ENCODE measurements around the gene NXN.
"Not testable (repeated sequence)": the region's sequence is repeated elsewhere in the genome, so short reads cannot be mapped to it uniquely, and the experiment has no call there.

NXN gene

GRCh38 chr17:859061-859823 lies 120.3 kb downstream of the NXN start:
- FAIRE-seq, result no peak

DNA sequence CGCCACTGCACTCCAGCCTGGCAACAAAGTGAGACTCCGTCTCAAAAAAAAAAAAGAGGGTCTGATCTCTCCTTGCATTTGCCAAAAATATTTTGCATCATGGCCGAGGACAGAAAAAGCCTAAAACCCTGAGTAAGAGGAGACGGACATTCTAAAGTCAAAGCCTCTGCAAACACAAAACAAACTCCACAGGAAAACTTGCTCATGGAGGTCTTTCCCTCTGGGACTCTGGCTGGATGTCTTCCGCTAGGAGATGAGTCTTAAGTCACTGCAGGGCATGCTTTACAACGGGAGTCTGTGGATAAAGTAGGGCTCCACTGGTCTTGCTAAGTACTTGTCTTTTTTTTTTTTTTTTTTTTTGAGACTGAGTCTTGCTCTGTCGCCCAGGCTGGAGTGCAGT lies 123.4 kb downstream of the NXN start:
- no peak for FAIRE-seq

DNA sequence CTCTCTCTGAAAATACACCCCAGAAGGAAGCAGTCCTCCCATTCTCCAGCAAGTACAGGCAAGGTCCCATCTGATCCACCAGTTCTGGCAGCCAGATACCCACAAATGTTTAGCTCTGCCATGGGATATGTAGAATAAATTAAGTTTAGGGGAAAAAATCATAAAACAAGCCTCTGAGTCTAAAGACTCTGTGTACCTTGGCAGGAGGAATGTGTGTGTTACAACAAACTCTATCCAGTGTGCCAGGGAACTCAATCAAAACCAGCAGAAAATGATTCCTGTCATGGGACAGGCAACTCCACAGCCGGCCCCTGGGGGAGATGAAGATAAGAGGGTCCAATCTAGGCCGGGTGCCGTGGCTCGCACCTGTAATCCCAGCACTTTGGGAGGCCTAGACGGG lies 124.0 kb downstream of the NXN start:
- FAIRE-seq, result no peak

DNA sequence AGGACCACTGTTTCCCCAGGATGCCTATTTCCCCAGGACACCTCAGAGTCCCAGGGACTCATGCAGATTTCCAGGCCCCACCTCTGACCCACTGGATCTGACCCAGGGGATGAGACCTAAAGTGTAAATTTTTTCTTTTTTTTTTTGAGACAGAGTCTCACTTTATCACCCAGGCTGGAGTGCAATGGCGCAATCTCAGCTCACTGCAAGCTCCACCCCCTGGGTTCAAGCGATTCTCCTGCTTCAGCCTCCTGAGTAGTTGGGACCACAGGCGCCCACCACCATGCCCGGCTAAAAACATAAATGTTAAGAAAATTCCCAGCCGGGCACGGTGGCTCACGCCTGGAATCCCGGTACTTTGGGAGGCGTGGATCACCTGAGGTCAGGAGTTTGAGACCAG lies 126.7 kb downstream of the NXN start:
- FAIRE-seq, result not testable (repeated sequence)

- FAIRE-seq, result no peak
Observed at GRCh38 chr17:852349-852748, 127.2 kb downstream of the NXN start.

- FAIRE-seq, result no peak
Observed at GRCh38 chr17:851924-852323, 127.7 kb downstream of the NXN start.

- FAIRE-seq, result no peak
Observed at GRCh38 chr17:850851-851763, 128.5 kb downstream of the NXN start.

GRCh38 chr17:850086-850850 lies 129.3 kb downstream of the NXN start:
- no peak for FAIRE-seq

GRCh38 chr17:848402-848801 lies 131.2 kb downstream of the NXN start:
- FAIRE-seq, result no peak

DNA sequence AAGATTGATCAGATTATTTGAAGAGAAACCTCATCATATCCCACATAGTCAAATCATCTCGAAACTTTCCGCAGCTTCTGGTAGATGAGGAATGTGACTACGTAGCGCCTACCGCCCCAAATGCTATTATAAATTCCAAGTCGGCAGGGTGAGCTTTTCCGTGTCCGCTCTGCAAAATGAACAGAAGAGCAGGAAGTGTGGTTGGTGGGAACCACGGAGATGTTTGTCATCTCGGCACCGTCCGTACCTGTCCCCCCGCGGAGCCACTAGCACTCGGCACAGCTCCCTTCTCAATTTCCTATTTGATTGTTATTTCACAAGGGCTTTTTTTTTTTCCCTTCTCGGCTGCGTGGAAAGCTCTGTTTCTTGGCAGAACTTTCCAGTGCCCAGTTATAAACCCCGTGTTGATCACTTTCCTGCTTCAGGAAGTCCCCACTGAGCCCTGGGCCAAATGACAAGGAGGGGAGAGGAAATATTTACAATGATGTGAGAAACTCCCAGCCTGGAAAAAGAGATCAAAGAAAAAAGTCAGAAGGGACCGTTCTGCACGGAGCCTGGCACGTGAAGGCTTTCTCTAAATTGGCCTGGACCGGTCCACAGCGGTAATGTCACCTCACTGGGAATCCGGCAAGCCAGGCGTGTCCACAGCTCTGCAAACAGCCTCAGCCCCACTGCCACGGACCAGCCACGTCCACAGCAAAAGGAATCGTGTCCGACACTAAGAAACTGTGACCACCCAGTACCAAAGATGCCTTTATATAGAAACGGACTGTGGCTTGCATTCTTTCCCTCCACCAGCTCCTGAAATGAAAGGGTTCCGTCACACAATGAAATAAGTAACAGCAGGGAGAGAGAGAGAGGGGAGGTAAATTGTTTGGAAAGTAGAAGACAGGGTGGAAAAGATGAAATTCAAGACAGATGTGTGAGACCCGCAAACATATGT lies 132.4 kb downstream of the NXN start:
- no peak for FAIRE-seq

DNA sequence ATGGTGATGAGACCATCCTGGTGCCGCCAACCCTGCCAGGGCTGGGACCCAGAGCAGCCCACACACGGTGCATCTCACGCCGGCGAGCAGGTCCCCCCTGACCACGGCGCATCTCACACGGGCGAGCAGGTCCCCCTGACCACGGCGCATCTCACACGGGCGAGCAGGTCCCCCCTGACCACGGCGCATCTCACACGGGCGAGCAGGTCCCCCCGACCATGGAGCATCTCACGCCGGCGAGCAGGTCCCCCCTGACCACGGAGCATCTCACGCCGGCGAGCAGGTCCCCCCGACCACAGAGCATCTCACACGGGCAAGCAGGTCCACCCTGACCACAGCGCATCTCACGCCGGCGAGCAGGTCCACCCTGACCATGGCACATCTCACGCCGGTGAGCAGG lies 138.3 kb downstream of the NXN start:
- FAIRE-seq, result no peak

DNA sequence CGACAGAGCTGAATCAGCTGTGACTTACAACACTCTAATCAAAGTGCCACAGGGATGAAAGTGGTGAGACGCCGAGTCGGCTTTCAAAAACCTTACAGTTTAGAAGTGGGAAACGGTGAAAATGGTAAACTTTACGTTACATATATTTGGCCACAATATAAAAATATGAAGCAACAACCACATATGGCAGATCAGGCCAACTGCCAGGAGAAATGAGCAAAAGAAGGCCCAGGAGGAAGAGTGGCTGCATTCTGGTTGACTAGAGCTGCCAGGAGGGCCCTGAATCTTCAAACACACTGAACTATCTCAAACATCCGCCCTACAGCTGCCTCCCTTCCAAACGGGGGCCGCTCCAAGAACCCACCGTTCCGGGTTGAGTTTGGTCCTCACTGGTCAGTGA lies 141.1 kb downstream of the NXN start:
- FAIRE-seq, result no peak

DNA sequence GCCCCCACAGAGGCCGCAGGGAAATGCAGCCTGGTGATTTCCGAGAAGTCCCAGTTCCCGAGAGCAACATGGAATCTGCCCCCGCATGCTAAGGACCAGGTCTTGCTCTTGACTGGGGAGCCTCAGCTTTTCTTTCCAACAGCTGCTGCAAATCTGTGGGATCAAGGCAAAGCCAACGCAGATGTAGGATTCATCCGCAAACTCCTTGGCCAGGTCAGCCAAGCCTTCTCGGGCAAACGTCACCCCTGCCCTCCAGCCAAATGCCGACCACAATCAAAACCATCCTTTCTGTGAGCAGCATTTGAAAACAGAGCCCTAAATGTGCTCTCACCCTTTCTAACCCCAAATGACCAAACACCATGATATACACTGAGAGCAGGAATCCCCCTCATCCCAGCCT lies 143.4 kb downstream of the NXN start:
- FAIRE-seq, result no peak

- FAIRE-seq, result not testable (repeated sequence)
Observed at GRCh38 chr17:835721-836120, 143.9 kb downstream of the NXN start.

DNA sequence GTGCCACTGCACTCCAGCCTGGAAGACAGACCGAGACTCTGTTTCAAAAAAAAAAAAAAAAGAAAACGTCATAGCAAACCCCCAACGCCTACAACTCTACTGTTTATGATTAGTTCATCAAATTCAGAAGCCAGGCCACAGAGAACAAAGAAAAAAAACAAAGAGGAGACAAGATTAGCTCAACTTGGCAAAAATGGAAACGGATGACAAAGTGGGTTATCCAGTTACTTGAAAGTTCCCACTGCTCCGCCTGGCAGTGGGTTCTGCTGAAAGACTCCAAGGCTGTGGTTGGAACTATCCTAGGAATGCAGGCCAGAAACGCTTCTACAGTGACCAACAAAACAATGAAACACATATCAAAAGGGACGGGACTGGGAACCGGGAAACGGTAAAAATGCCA lies 144.3 kb downstream of the NXN start:
- FAIRE-seq, result no peak

DNA sequence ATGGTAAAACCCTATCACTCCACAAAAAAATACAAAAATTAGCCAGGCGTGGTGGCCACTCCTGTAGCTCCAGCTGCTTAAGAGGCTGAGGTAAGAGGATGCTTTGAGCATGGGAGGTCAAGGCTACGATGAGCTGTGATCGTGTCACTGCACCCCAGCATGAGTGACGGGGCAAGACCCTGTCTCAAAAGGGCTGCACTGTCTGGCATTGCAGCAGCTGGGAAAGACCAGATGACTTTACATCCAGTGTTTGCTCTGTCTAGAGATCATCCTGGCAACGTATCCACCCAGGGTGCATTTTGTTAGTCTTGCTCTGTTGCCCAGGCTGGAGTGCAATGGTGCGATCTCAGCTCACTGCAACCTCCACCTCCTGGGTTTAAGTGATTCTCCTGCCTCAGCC lies 145.4 kb downstream of the NXN start:
- no peak for FAIRE-seq

GRCh38 chr17:830950-831349 lies 148.6 kb downstream of the NXN start:
- no peak for FAIRE-seq

- no peak for FAIRE-seq
Observed at GRCh38 chr17:830381-830780, 149.2 kb downstream of the NXN start.

GRCh38 chr17:829614-830013 lies 150.0 kb downstream of the NXN start:
- FAIRE-seq, result not testable (repeated sequence)

GRCh38 chr17:828761-829160 lies 150.8 kb downstream of the NXN start:
- FAIRE-seq, result no peak

DNA sequence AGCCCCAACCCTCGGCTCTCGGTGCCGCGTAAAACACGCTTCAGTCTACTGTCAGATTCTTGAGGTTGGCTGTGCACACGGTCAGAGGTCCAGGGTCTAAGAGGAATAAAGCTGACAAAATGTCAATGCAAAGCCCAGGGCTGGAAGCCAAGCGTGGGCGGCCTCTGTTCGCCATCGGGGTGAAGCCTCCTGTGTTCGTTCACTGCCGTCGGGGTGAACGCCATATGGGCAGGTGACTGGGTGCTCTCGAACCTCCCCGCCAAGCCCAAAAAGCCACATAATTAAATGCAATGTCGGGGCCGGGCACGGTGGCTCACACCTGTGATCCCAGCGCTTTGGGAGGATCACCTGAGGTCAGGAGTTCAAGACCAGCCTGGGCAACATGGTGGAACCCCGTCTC lies 152.8 kb downstream of the NXN start:
- no peak for FAIRE-seq

GRCh38 chr17:825216-825615 lies 154.4 kb downstream of the NXN start:
- FAIRE-seq, result no peak

Measured in colon (tissue), 2 donors.